T-helper 17 cell (primary cell): ENCODE data around the gene MYO1D. TPM values are rescaled to one million over a fixed set of nuclear protein-coding genes. Genes with fewer than 3 reads are reported as not detected.

Experiments used
- ATAC-seq: fragments of 150-1000 bp; cut with Tn5 transposase; 2 replicates; pipeline ENCODE4 v1.10.0; 2021; ENCODE audit warnings: mild to moderate bottlenecking, moderate library complexity
- DNase-seq, 3 donors: peaks; one replicate each; pipeline versions ENCODE4 v3.0.0 to v3.0.0-alpha.2; 2020 to 2021
- H3K9me3 ChIP-seq: one replicate; pipeline ENCODE4 v1.7.0; 2013; ENCODE audit warnings: low read length, mild to moderate bottlenecking; ENCODE audit not compliant: control insufficient read depth, poor library complexity, severe bottlenecking
- H3K27ac Mint-ChIP-seq: one replicate; pipeline ENCODE4 v1.8.0; 2022; ENCODE audit warnings: mild to moderate bottlenecking, moderate library complexity, mixed read lengths
- H3K27me3 Mint-ChIP-seq: one replicate; pipeline ENCODE4 v1.8.0; 2022; ENCODE audit warnings: mixed read lengths
- H3K36me3 Mint-ChIP-seq: one replicate; pipeline ENCODE4 v1.8.0; 2022; ENCODE audit warnings: low read depth, mixed read lengths
- H3K4me1 Mint-ChIP-seq: one replicate; pipeline ENCODE4 v1.8.0; 2022; ENCODE audit warnings: mild to moderate bottlenecking, mixed read lengths
- H3K4me3 Mint-ChIP-seq: one replicate; pipeline ENCODE4 v1.8.0; 2022; ENCODE audit warnings: mild to moderate bottlenecking, moderate library complexity, mixed read lengths
- total RNA-seq, 4 donors: library from RNA in 2 of 4; stranded (reverse) in 2 of 4; gene quantifications; one replicate each; pipeline ENCODE4 v1.2.3 and lab custom pipeline; 2022 to 2026

The MYO1D gene
- total RNA-seq, 2 donors from 2014 or later: 9.1 to 12.4 TPM

- DNase-seq (no peak), ATAC-seq (no peak)
- H3K9me3 ChIP-seq: no peaks in the 10 kb centered on the region
- Mint-ChIP-seq H3K27me3 (peaks cover 30% of the 10 kb centered on the region), H3K4me3 (no peak overlapping the region), H3K4me1 (peaks cover 11% of the 10 kb centered on the region), H3K36me3 (peaks cover 2% of the 10 kb centered on the region), H3K27ac (no peak overlapping the region)
Observed at GRCh38 chr17:32880671-32881453, 3.9 kb upstream of the MYO1D start.

- H3K36me3 Mint-ChIP-seq: peaks cover 1% of the 10 kb centered on the region
- DNase-seq (no peak), ATAC-seq (no peak)
- no peak overlapping the region for H3K4me3 Mint-ChIP-seq
- no peak overlapping the region for H3K27ac Mint-ChIP-seq
- peaks cover 13% of the 10 kb centered on the region for H3K4me1 Mint-ChIP-seq
- no peaks in the 10 kb centered on the region for H3K9me3 ChIP-seq
- peaks cover 21% of the 10 kb centered on the region for H3K27me3 Mint-ChIP-seq
Observed at GRCh38 chr17:32879134-32879533, 2.2 kb upstream of the MYO1D start.

DNA sequence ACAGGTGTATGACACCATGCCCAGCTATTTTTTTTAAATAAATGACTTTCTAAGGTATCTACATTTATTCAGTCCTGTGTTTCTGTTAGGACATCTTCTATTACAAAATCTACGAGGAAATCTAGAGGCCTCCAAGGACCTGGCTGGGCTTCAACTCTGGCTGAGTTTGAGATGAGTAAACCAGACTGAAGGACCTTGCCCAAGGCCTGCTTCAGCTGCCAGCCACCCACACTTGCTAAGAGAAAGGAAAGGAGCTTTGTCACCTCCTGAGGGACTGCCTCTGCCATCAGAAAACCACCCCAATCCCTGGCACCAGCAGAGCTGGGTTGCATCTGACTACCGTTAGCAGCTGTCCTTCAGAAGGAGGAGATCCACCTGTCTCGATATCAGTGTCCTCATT lies 1.3 kb upstream of the MYO1D start:
- Mint-ChIP-seq H3K36me3 (peaks cover 4% of the 10 kb centered on the region), H3K4me3 (no peak overlapping the region), H3K4me1 (peaks cover 18% of the 10 kb centered on the region), H3K27me3 (peaks cover 13% of the 10 kb centered on the region), H3K27ac (no peak overlapping the region)
- H3K9me3 ChIP-seq: no peaks in the 10 kb centered on the region
- ATAC-seq (no peak), DNase-seq (no peak)

DNA sequence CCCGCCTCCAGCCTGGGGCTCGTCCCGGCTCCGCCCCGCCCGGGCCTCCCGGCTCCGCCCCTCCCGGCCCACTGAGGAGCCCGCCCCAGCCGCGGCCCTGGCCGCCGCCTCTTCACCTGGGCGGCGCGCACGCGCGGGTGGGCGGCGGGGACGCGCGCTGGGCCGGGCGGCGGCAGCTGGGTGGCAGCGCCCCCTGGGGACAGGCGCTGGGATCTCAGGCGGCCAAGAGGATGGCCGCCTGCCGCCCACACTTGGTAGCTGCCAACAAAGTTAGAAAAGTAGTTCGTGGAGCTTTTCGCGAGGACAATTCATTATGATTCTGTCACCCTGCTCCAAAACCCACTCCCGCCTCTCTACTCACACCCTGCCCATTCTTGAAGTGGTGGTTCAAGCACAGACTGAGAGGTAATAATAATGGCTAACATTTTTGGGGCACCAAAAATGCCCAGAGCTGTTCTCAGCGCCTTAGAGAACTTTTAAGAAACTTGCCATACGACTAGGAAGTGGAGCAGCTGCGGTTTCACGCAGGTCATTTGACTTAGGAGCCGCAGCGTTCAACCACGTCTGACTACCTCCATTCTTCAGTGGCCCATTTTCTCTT lies 340 bp upstream of the MYO1D start:
- Mint-ChIP-seq H3K4me3 (peak overlapping the region; percentile 68), H3K27me3 (peaks cover 6% of the 10 kb centered on the region), H3K36me3 (peaks cover 4% of the 10 kb centered on the region), H3K4me1 (peaks cover 20% of the 10 kb centered on the region), H3K27ac (no peak overlapping the region)
- H3K9me3 ChIP-seq: no peaks in the 10 kb centered on the region
- ATAC-seq (peak; percentile 96), DNase-seq (peak; percentile 94 to 98 (median 96))

DNA sequence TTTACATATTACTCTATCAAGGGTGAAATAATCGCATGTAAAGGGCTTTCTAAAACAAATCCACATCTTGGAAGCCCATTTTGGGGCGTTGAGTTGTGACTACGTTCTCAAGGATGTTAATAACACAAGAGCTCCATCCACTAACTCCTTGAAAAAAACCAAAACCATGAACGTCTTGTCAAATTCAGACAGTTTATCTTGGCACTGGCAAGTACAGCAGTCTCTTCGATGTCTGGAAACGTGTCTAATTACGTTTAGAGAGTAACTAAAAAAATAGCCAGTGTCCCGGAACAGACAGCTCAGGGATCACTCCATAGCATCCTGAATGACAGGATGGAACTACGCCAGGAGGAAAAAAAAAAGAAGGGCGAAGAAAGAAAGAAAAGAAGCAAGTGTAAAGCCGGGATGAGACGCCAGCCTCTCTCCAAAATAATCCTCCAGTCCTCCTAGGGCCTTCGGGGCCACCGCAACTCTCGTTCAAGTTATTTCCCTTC lies 954 bp downstream of the MYO1D start:
- H3K27ac Mint-ChIP-seq: no peak overlapping the region
- H3K27me3 Mint-ChIP-seq: no peaks in the 10 kb centered on the region
- peaks cover 4% of the 10 kb centered on the region for H3K36me3 Mint-ChIP-seq
- peaks cover 24% of the 10 kb centered on the region for H3K4me1 Mint-ChIP-seq
- DNase-seq (no peak), ATAC-seq (no peak)
- H3K4me3 Mint-ChIP-seq: peak overlapping the region; percentile 96
- no peaks in the 10 kb centered on the region for H3K9me3 ChIP-seq

GRCh38 chr17:32875230-32875917 lies 1.6 kb downstream of the MYO1D start:
- DNase-seq (no peak), ATAC-seq (no peak)
- no peak overlapping the region for H3K27ac Mint-ChIP-seq
- H3K4me3 Mint-ChIP-seq: peak overlapping the region; percentile 96
- peaks cover 23% of the 10 kb centered on the region for H3K4me1 Mint-ChIP-seq
- H3K36me3 Mint-ChIP-seq: peaks cover 4% of the 10 kb centered on the region
- no peaks in the 10 kb centered on the region for H3K9me3 ChIP-seq
- no peaks in the 10 kb centered on the region for H3K27me3 Mint-ChIP-seq

- Mint-ChIP-seq H3K27me3 (no peaks in the 10 kb centered on the region), H3K4me3 (no peak overlapping the region), H3K27ac (no peak overlapping the region), H3K4me1 (peaks cover 26% of the 10 kb centered on the region), H3K36me3 (peaks cover 6% of the 10 kb centered on the region)
- H3K9me3 ChIP-seq: no peaks in the 10 kb centered on the region
- no peak for DNase-seq
- no peak for ATAC-seq
Observed at GRCh38 chr17:32873114-32873513, 3.8 kb downstream of the MYO1D start.

GRCh38 chr17:32871746-32872145 lies 5.2 kb downstream of the MYO1D start:
- Mint-ChIP-seq H3K27me3 (no peaks in the 10 kb centered on the region), H3K4me1 (peaks cover 21% of the 10 kb centered on the region), H3K4me3 (no peak overlapping the region), H3K27ac (no peak overlapping the region), H3K36me3 (peaks cover 6% of the 10 kb centered on the region)
- no peaks in the 10 kb centered on the region for H3K9me3 ChIP-seq
- ATAC-seq (no peak), DNase-seq (no peak)

DNA sequence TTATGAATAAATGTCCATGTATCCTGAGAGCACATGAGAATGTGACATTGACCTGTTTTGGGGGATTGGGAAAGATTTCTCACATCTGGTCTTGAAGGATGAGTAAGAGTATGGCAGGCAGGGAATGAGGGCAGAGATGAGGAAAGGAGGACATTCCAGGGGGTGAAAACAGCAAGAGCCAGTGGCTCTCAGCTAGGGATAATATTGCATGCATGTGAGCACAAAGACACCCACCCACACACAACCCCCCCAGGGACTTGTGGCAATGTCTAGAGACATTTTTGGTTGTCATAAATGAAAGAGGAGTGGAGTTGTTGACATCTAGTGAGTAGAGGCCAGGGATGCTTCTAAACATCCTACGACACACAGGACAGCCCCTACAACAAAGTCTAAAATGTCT lies 6.0 kb downstream of the MYO1D start:
- DNase-seq (no peak), ATAC-seq (no peak)
- H3K27me3 Mint-ChIP-seq: peaks cover 7% of the 10 kb centered on the region
- no peak overlapping the region for H3K27ac Mint-ChIP-seq
- peaks cover 6% of the 10 kb centered on the region for H3K36me3 Mint-ChIP-seq
- peaks cover 24% of the 10 kb centered on the region for H3K4me1 Mint-ChIP-seq
- no peak overlapping the region for H3K4me3 Mint-ChIP-seq
- H3K9me3 ChIP-seq: no peaks in the 10 kb centered on the region

DNA sequence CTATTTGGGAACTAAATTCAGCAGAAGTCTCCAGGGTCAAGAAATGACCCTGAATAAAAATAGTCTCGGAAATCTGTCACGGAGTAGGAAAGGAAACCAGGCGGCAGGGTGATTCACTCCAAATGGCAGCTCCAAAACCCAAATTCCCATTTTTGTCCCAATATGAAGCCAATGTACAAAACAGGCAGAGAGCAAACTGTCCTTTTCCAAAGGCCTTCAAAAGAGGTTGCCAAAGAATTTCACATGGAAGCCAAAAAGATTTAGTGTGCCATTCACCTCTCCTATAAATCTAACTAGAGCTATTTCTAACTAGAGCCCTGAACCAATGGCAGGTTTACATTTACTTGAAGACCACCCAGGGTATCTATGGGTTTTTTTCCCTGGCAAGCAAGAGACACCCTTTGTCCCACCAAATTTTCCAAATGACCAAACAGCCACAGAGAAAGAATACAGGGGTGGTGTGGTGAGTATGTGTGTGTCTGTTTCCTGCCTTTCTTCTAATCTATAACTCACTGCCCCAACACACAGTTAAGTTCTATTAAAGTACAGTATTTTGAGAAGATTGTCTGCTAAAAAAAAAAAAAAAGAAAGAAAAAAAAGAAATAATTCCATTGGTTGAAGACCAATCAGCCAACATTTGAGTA lies 6.8 kb downstream of the MYO1D start:
- Mint-ChIP-seq H3K4me3 (no peak overlapping the region), H3K36me3 (peaks cover 6% of the 10 kb centered on the region), H3K27me3 (peaks cover 7% of the 10 kb centered on the region), H3K4me1 (peaks cover 23% of the 10 kb centered on the region), H3K27ac (no peak overlapping the region)
- DNase-seq (no peak), ATAC-seq (no peak)
- H3K9me3 ChIP-seq: no peaks in the 10 kb centered on the region

DNA sequence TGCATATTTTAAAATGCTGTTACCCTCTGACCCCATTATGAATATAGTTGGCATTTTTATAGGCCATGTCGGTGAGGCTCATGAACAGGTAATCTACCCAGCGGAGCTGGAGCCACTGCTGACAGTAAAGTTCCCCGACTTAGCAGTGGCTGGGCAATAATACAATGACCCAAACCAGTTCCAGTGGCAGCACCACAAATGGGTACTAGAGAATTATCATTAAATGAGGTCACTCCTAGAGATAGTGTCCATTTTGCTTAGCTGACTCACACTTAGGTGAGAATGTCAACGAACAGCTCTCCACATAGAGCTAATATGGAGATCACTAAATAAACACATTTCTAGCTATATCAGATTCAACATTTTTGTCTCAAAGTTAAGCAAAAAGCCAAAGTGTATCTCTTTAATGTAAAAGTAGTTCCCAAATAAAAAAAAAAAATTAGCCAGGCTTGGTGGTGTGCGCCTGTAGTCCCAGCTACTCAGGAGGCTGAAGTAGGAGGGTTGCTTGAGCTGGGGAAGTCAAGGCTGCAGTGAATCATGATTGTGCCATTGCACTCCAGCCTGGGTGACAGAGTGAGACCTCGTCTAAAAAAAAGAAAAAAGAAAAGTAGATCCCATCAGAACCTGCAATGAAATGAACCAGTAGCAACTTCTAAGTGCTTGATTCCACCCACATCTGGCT lies 7.4 kb downstream of the MYO1D start:
- no peak for ATAC-seq
- no peaks in the 10 kb centered on the region for H3K9me3 ChIP-seq
- H3K27ac Mint-ChIP-seq: no peak overlapping the region
- no peak for DNase-seq
- no peak overlapping the region for H3K4me3 Mint-ChIP-seq
- H3K4me1 Mint-ChIP-seq: peaks cover 23% of the 10 kb centered on the region
- peaks cover 6% of the 10 kb centered on the region for H3K36me3 Mint-ChIP-seq
- peaks cover 7% of the 10 kb centered on the region for H3K27me3 Mint-ChIP-seq

DNA sequence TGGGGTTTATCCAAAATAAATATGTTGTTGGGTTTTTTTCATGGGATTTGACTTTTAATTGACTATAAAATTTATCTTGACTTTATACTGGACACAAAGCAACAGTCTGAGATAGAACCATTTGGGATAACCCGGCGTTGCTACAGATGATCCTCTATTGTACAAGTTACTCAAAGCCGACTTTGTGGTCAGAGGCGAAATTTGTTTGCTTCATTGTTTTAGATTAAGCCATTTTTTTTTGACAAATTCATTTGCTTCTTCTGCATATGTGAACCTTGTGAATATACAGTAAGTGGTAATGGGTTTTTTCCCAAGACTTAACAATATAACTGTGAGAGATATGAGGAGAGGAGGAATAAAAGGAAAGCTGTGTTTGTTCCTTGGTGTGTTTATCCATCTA lies 11.8 kb downstream of the MYO1D start:
- H3K27ac Mint-ChIP-seq: no peak overlapping the region
- ATAC-seq: no peak
- H3K36me3 Mint-ChIP-seq: peaks cover 2% of the 10 kb centered on the region

More for the DNA sequence above, 11.8 kb downstream of the MYO1D start:
- Mint-ChIP-seq H3K27me3 (peaks cover 19% of the 10 kb centered on the region), H3K4me1 (peaks cover 11% of the 10 kb centered on the region), H3K4me3 (no peak overlapping the region)
- no peaks in the 10 kb centered on the region for H3K9me3 ChIP-seq
- DNase-seq: no peak
